Measurements from ENCODE around the gene CD151.

The CD151 gene

DNA sequence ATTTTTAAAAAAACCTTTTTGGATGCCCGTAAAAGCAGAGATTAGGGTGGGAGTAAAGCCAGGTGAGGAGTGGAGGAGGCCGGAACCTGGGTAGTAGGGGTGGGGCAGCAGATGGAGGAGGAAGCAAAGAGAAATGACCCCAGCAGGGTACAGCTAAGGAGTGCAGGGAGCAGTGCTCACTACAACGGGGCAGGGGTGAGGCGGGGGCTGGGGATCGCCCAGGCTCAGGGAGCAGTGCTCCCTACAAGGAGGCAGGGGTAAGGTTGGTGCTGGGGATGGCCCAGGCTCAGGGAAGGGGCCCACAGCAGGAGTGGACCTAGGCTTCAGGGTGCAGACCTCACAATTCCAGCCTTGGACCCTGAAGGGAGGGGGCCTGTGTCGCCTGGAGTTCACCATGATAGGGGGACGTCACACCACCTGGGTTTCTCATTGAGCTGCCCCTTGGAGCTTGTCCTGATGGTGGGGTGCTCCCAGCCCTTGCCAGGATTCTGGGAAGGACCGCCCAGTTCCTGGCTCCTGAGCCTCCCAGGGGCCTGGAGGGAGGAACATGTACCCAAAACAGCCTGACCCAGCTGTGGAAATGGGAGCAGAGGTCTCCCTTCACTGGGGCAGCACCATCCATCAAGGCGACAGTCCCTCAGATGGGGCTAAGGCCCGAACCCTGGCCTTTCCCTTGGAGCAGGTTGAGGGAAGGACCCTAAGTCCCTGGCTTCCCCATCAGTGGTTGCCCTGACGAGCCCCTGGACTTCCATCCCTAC, 16.9 kb upstream of the CD151 start:
- no peak for DNase-seq

DNA sequence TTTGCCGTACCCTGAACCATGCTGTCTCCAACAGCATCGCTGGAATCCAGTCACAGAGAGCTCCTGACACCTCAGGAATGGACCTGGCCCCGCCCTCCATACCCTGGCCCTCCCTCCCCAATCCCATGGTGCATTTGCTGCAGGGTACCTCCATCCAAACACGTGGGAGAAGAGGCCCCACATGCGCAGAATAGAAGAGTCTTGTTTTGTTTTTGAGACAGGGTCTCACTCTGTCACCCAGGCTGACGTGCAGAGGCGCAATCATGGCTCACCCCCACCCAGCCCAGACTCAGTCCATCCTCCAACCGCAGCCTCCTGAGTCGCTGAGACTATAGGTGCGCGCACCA, 16.3 kb upstream of the CD151 start:
- no peak for DNase-seq

DNA sequence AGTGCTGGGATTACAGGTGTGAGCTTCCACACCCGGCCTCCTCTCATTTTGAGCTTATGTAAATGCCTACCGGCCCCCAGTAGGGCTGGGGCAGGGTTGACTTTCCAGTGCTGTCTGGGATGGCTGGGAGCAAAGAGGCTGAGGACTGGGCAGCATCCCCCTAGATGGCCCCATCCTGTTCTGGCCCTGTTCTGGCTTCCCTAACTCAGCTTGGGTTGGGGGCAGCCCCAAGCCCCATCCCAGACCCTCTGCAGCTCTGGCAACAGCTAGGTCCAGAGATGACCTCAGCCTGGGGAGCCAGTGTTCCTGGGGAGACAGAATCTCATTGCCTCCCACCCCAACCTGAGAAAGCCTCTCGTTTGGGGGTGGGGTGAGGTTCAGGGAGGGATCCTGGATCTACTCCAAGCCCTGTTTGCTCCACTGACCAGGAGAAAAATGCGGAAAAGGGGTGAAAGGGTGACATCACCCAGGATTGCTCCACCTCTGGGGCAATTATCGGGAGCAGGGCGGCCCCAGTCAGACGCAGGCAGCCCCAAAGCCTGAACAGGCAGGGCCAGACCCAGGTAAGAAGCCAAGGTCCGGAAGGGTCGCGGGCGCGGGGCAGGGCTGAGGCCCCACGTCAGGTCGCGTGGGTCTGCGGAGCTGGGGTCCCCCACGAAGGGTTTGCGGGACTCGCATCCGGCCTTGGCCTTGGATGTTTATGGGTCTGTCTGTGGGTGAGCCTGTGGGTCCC, 14.2 kb upstream of the CD151 start, which contains the start of gene PNPLA2:
TSS of gene PNPLA2 (plus strand) at position 519 of the 733 bp plus-strand sequence. CDS start 805 bp downstream, outside the sequence.
- DNase-seq = no peak

- DNase-seq = peak; percentile 89
Measured at GRCh38 chr11:819129-819931, 13.4 kb upstream of the CD151 start.

- DNase-seq = peak; percentile 91 to 93
Measured at GRCh38 chr11:819943-820649, 12.7 kb upstream of the CD151 start.

GRCh38 chr11:820655-821511, 11.9 kb upstream of the CD151 start:
- no peak for DNase-seq

DNA sequence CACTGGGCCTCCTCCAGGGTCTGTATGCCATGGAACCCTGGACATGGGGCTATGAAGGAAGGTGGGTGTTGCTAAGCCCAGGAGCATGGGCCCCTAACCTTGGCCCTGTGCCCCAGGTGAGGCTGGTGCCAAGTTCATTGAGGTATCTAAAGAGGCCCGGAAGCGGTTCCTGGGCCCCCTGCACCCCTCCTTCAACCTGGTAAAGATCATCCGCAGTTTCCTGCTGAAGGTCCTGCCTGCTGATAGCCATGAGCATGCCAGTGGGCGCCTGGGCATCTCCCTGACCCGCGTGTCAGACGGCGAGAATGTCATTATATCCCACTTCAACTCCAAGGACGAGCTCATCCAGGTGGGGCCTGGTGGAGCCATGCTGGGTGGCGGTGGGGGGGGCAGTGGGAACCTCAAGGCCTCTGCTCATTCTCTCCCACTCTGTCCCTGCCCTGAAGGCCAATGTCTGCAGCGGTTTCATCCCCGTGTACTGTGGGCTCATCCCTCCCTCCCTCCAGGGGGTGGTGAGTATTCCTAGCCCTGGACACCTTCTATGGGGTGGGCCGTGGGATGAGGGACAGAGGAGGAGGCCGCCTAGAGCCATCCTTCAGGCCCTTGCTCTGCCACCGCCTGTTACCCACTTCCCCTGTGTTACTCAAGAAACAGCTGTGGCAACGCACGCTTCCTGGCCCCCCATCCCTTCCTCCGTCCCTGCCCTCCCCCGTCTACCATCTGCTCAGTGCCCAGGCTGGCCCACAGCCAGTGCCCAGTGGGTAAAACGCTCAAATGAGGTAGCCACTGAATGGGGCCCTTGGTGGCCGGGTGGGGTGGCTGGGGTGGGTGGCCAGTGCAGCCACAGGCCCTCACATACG, 11.0 kb upstream of the CD151 start:
- DNase-seq = no peak

- DNase-seq = no peak
Measured at GRCh38 chr11:823441-824291, 9.1 kb upstream of the CD151 start.

DNA sequence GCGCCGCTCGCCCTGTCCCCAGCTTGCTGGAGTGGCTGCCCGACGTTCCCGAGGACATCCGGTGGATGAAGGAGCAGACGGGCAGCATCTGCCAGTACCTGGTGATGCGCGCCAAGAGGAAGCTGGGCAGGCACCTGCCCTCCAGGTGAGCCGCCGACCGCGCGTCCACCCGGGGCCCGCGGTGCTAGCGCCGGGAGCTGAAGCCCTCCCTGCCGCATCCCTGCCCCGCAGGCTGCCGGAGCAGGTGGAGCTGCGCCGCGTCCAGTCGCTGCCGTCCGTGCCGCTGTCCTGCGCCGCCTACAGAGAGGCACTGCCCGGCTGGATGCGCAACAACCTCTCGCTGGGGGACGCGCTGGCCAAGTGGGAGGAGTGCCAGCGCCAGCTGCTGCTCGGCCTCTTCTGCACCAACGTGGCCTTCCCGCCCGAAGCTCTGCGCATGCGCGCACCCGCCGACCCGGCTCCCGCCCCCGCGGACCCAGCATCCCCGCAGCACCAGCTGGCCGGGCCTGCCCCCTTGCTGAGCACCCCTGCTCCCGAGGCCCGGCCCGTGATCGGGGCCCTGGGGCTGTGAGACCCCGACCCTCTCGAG, 8.4 kb upstream of the CD151 start:
- DNase-seq = no peak

GRCh38 chr11:824942-825341, 7.8 kb upstream of the CD151 start:
- DNase-seq = no peak

DNA sequence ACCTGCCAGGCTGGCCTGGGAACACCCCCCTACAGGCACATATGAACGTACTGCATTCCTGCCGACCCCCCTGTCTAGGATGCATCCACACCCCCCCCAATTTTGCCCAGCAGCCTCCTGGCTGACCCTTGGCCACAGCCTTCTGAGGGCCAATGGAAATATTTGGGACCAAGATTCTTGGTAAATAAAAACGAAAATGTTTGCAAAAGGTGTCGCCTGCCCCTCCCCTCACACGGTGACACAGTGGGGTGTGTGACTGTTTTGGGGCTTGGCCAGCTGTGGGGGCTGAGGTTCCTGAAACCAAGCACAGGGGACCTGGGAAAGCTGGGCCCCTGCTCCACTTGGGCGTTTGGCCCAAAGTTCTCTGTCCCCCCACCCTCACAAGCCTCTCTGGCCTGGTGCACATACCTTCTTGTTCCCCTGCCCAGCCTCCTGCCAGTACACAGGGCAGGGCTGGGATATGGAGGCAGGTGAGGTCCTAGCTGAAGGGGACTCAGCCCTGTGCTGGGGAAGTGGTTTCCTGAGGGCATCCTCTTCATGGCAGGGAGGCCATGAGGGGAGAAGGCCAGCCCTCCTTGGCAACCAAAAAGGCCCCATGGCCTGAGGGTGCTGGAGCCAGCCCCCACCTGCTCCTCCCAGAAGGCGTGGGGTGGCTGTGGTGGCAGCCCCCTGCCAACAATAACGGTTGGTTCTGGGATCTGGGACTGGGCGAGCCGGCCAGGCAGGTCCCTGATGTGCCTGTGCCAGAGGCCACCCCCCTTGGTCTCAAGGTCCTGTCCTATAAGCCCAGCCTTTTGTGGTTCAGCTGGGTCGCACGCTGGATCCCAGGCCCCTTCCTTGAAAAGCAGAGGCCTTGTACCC, 7.2 kb upstream of the CD151 start:
- no peak for DNase-seq

- DNase-seq = no peak
Measured at GRCh38 chr11:826227-826621, 6.5 kb upstream of the CD151 start.

DNA sequence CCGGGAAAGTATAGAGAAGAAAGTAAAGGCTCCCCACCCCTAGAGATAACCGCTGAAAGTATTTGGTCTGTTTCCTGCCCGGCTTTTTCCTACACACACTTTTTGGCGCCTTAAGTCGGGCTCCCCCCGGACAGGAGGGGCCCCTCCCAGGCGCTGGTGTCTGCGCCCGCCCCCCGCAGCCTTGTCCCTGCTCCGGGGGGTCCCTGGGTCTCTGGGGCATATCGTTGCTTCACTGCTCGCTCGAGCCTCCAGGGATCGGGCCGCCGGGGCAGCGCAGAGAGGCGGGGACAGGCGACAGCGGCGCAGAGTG, 6.0 kb upstream of the CD151 start:
- no peak for DNase-seq

DNA sequence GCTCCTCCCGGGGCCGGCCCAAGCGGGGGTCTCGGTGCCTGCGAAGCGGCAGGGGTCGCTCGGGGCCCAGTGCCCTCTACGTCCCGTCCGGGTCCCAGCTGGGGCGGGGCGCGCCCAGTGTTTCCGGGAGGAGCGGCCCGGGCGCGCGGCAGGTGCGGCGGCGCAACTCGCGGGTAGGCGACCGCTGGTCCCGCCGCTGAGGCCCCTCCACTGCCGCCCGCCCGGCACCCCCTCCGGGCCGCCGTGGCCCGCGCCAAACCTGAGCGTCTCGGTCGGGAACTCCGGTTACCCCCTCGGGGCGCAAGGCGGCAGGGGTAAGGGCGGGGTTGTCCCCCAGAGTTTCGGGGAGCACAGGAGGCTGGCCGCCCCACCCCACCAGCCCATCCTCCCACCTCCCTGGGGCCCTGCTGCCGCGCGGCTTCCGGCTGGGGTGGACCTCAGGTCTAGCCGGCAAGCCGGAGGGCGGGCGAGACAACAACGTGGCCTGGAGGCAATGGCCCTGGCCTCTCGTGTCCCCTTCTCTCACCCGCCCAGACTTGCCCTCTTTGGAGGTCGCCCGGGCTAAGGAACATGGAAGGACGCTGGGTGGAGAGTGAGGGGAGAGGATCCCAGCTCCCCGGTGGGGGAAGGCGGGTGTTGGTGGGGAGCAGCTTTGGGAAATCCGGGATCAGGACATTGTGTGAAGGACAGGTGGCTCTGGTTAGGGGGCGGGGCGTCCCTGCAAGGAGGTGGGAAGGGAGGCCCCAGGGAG, 5.4 kb upstream of the CD151 start:
- no peak for DNase-seq

DNA sequence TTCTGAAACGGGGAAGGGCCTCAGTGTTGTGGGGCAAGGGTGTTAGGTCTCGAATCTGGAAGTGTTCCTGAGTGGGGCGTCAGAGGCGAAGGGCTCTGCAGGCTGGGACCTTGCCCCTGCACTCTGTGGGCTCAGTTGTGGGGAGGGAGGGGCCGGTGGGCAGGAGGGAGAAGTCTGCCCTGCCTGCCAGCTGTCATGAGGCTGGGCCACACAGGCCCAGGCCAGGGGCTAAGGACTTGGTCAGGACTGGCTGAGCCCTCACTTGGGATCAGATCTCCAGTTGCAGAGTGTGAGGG, 4.9 kb upstream of the CD151 start, which contains the start of gene CRACR2B:
TSS of gene CRACR2B (plus strand) at position 23 of the 296 bp plus-strand sequence. CDS start 689 bp downstream, outside the sequence.
- DNase-seq = no peak

DNA sequence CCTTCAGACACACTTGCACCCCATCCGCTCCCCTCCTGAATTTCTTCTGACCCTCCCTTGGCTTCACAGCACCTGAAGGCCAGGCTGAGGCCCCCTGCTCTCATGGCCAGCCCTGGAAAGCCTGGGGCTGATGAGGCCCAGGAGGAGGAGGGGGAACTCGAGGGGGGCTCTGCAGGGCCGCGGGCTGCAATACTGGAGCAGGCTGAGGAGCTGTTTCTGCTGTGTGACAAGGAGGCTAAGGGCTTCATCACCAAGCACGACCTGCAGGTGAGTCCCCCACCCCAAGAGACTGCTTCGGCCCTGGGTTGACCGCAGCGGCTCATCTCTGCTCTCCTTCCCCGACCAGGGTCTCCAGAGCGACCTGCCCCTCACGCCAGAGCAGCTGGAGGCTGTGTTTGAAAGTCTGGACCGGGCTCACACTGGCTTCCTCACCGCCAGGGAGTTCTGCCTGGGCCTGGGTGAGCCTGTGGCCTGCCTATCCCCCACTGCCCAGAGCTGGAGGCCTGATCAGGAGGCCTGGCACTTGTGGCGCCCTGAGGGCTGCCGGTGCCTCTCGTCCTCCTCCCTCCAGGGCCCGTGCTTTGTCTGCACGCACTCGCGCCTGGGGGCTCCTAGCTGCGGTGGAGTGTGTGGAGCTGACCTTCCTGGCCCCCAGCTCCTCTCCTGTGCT, 4.1 kb upstream of the CD151 start:
- DNase-seq = no peak

- DNase-seq = no peak
Measured at GRCh38 chr11:829176-829846, 3.4 kb upstream of the CD151 start.
